ENCODE data around the gene LMX1A.

The LMX1A gene

DNA sequence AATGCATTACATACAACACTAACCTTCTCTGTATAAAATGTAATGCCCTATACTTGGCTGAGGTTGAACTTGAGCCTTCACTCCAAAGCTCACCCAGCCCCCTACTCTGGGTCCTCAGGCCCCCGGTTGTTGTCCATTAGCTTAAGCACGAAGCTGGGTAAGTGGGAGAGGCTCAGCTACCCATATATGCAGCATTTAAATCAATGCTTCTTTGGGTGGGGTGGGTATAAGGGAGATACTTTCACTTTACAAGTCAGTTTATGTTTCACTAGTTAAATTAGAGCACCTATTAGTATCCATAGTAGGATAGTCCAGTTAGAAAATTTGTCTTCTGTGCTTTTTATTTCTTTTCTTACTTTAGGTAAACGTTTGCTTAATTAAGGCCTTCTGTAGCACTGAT is 151.4 kb downstream of the LMX1A start:
- Histone ChIP-seq H3K27me3 (ENCODE audit: insufficient read depth, low read length, poor library complexity, severe bottlenecking) (no peaks in the 10 kb centered on the region), H3K79me2 (ENCODE audit: insufficient read depth, low read length) (no peaks in the 10 kb centered on the region), H3K4me2 (ENCODE audit: low read depth, low read length, poor library complexity, severe bottlenecking) (no peak overlapping the region), H2AFZ (ENCODE audit: low read length) (no peak overlapping the region), H3K9me3 (ENCODE audit: insufficient read depth, low read depth, low read length) (no peaks in the 10 kb centered on the region), H3K9me2 (replicated peaks; ENCODE audit: low read depth, low read length) (no peaks in the 10 kb centered on the region), H3K4me3 (ENCODE audit: low read length, poor library complexity, severe bottlenecking) (no peak overlapping the region), H3K4me1 (ENCODE audit: insufficient read depth, low read length, poor library complexity, severe bottlenecking) (no peaks in the 10 kb centered on the region), H3F3A (ENCODE audit: low read depth) (no peaks in the 10 kb centered on the region), H4K20me1 (ENCODE audit: insufficient read depth, low read length, poor library complexity, severe bottlenecking) (no peaks in the 10 kb centered on the region), H3K36me3 (ENCODE audit: insufficient read depth, low read length) (no peaks in the 10 kb centered on the region), H3K9ac (ENCODE audit: low read depth, low read length, poor library complexity, severe bottlenecking) (no peak overlapping the region)
- TF ChIP-seq, protein P1, sequence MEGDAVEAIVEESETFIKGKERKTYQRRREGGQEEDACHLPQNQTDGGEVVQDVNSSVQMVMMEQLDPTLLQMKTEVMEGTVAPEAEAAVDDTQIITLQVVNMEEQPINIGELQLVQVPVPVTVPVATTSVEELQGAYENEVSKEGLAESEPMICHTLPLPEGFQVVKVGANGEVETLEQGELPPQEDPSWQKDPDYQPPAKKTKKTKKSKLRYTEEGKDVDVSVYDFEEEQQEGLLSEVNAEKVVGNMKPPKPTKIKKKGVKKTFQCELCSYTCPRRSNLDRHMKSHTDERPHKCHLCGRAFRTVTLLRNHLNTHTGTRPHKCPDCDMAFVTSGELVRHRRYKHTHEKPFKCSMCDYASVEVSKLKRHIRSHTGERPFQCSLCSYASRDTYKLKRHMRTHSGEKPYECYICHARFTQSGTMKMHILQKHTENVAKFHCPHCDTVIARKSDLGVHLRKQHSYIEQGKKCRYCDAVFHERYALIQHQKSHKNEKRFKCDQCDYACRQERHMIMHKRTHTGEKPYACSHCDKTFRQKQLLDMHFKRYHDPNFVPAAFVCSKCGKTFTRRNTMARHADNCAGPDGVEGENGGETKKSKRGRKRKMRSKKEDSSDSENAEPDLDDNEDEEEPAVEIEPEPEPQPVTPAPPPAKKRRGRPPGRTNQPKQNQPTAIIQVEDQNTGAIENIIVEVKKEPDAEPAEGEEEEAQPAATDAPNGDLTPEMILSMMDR (conservative IDR thresholded peaks at IDR 0.05; ENCODE audit: low read length) = no peak
- TF ChIP-seq EZH2phosphoT487 (IDR thresholded peaks at IDR 0.05; ENCODE audit: borderline replicate concordance) = no peak

DNA sequence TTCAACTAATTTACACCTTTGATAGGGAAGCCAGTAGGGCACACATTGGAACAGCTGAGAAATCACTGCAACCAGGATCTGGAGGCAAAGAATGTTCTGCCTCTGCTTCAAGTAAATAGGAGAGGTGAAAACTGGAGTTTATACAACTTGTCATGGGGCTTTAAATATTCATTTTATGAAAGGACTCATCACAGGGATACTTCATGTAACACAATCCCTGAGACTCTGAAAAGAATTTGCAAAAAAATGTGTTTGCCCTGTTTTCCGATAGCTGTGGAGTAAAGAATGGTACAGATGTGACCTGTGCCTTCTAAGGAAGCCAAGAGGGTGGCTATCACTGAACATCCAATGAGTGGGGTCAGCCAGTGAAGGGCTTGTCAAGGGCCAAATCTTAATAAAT is 152.0 kb downstream of the LMX1A start:
- TF ChIP-seq, protein P1 (conservative IDR thresholded peaks at IDR 0.05; ENCODE audit: low read length) = no peak
- TF ChIP-seq EZH2phosphoT487 (IDR thresholded peaks at IDR 0.05; ENCODE audit: borderline replicate concordance) = no peak
- no peak overlapping the region for H3K4me3 ChIP-seq (ENCODE audit: low read length, poor library complexity, severe bottlenecking)

DNA sequence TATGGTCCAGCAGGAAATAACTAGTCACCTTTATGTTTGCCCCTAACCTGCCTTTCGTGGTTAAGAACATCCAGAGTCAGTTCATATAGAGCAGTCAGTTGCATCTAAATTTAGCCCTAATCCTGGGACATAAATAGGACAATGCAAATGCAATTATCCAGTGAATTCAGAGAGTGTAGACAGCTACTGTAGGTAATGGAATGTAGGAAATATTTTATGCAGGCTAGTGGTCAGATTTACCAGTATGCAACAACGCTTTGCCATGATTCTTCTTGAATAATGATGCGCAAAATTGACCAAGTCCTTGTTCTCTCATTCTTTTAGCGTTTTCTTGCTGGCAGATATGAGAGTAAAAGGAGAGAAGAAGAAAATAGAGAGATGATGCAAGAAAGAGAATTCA is 165.4 kb downstream of the LMX1A start:
- Histone ChIP-seq H3K36me3 (ENCODE audit: insufficient read depth, low read length) (no peaks in the 10 kb centered on the region), H3K9ac (ENCODE audit: low read depth, low read length, poor library complexity, severe bottlenecking) (no peak overlapping the region), H4K20me1 (ENCODE audit: insufficient read depth, low read length, poor library complexity, severe bottlenecking) (no peaks in the 10 kb centered on the region), H2AFZ (ENCODE audit: low read length) (no peak overlapping the region), H3K4me2 (ENCODE audit: low read depth, low read length, poor library complexity, severe bottlenecking) (no peak overlapping the region), H3K9me2 (replicated peaks; ENCODE audit: low read depth, low read length) (no peaks in the 10 kb centered on the region), H3K79me2 (ENCODE audit: insufficient read depth, low read length) (no peaks in the 10 kb centered on the region), H3K9me3 (ENCODE audit: insufficient read depth, low read depth, low read length) (no peaks in the 10 kb centered on the region), H3K27me3 (ENCODE audit: insufficient read depth, low read length, poor library complexity, severe bottlenecking) (no peaks in the 10 kb centered on the region), H3F3A (ENCODE audit: low read depth) (no peaks in the 10 kb centered on the region), H3K4me3 (ENCODE audit: low read length, poor library complexity, severe bottlenecking) (no peak overlapping the region), H3K4me1 (ENCODE audit: insufficient read depth, low read length, poor library complexity, severe bottlenecking) (no peaks in the 10 kb centered on the region)
- TF ChIP-seq, protein P1 (conservative IDR thresholded peaks at IDR 0.05; ENCODE audit: low read length) = no peak
- no peak for TF ChIP-seq EZH2phosphoT487 (IDR thresholded peaks at IDR 0.05; ENCODE audit: borderline replicate concordance)

More for the DNA sequence above, 152.0 kb downstream of the LMX1A start:
- no peaks in the 10 kb centered on the region for H3K4me1 ChIP-seq (ENCODE audit: insufficient read depth, low read length, poor library complexity, severe bottlenecking)
- no peak overlapping the region for H2AFZ ChIP-seq (ENCODE audit: low read length)
- no peaks in the 10 kb centered on the region for H3K9me2 ChIP-seq (replicated peaks; ENCODE audit: low read depth, low read length)
- H3K79me2 ChIP-seq (ENCODE audit: insufficient read depth, low read length) = no peaks in the 10 kb centered on the region
- no peaks in the 10 kb centered on the region for H3K9me3 ChIP-seq (ENCODE audit: insufficient read depth, low read depth, low read length)
- no peaks in the 10 kb centered on the region for H3K27me3 ChIP-seq (ENCODE audit: insufficient read depth, low read length, poor library complexity, severe bottlenecking)
- H3F3A ChIP-seq (ENCODE audit: low read depth) = no peaks in the 10 kb centered on the region
- H4K20me1 ChIP-seq (ENCODE audit: insufficient read depth, low read length, poor library complexity, severe bottlenecking) = no peaks in the 10 kb centered on the region
- H3K4me2 ChIP-seq (ENCODE audit: low read depth, low read length, poor library complexity, severe bottlenecking) = no peak overlapping the region
- H3K36me3 ChIP-seq (ENCODE audit: insufficient read depth, low read length) = no peaks in the 10 kb centered on the region
- no peak overlapping the region for H3K9ac ChIP-seq (ENCODE audit: low read depth, low read length, poor library complexity, severe bottlenecking)
